Raji (cell line): Measurements from ENCODE around the gene CBLN3.

Source experiments
- POLR2A ChIP-seq: IDR thresholded peaks from 2 replicates; pipeline ENCODE4 v1.6.1; 2011; ENCODE audit warnings: low read depth, low read length, control low read depth; ENCODE audit not compliant: insufficient read depth

CBLN3 gene

DNA sequence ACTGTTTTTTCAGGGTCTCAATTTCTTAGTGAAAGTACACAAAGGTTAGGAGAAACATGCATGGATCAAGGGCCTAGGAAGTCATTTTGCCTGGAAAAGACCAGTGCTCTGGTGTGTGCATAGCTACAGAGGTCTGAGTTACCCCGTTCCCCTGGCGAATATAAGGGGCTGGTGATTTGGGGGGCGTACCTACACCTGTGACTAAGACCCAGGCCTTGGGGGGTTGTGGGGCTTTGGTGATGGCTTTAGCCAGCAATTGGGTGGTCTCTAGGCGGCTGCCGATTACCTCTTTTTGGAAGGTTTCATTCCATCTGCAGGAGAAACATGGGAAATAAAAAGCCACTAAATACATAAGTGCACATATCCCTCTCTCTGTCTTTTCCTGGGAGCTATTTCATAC lies 12.0 kb upstream of the CBLN3 start:
- no peak for TF ChIP-seq POLR2A

GRCh38 chr14:24440606-24441399 lies 11.3 kb upstream of the CBLN3 start:
- TF ChIP-seq POLR2A, result 0 out of 2 replicates have a peak, but pooled peaks have one; percentile 13

- TF ChIP-seq POLR2A, result peak; percentile 13; the same call in 1 of the 2 replicates
Measured at GRCh38 chr14:24439830-24440605, 10.6 kb upstream of the CBLN3 start.

DNA sequence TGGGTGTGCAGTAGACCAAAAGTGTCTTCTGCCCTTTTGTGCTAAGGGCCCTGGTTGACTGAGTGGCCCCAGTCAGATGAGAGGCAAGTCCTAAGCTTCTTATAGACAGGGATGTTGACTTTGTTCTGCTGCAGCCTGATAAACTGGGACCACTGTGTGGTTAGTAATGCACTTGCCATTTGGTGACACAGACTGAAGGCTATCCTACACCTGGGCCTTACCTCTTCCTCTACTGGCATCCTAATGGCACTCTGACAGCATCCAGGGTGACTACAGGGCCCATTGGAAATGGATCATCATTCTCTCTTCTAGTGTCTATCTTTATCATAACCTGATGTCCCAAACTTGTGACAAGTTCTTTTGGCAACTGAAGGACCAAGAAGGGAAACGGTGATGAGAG lies 9.8 kb upstream of the CBLN3 start:
- no peak for TF ChIP-seq POLR2A

DNA sequence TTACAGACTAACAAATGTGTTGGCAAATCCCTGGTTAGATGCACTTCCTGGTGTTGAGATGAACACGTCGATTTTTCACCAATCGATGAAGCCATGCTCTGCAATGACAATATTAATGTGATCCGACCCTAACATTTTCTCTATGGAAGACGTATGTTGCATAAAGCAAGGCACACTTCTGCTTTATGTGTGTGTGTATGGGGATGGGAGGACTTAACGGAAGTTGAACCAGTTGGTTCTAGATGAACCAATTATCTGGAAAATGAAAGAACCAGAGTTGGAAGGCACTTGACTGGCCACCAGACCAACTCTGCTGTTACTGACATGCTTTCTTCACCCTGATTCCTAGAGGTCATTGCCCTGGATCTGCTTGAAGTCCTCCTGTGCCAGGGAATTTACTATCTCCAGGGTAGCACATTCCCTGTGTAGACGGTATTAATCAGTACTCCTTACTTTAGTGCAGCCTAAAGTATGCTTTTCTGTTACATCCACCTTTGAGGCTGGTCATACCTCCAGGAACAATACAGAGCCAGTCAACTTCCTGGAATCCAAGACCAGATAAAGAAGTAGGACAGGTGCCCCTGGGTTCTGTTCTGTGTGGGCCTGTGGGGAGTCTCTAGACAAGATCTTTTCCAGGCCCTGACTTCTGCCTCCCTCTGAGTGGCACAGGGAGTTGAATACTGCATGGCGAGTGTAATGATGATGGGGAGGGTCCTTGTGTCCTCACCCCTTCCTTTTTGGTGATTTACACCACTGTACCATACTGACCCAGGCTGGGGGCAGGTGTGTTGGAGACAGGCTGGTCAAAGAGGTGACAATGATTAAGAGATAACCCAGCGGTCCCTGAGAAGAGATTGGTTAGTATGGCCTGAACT lies 9.0 kb upstream of the CBLN3 start:
- 0 out of 2 replicates have a peak, but pooled peaks have one; percentile 8 for TF ChIP-seq POLR2A

GRCh38 chr14:24437736-24438067 lies 8.2 kb upstream of the CBLN3 start:
- no peak for TF ChIP-seq POLR2A

DNA sequence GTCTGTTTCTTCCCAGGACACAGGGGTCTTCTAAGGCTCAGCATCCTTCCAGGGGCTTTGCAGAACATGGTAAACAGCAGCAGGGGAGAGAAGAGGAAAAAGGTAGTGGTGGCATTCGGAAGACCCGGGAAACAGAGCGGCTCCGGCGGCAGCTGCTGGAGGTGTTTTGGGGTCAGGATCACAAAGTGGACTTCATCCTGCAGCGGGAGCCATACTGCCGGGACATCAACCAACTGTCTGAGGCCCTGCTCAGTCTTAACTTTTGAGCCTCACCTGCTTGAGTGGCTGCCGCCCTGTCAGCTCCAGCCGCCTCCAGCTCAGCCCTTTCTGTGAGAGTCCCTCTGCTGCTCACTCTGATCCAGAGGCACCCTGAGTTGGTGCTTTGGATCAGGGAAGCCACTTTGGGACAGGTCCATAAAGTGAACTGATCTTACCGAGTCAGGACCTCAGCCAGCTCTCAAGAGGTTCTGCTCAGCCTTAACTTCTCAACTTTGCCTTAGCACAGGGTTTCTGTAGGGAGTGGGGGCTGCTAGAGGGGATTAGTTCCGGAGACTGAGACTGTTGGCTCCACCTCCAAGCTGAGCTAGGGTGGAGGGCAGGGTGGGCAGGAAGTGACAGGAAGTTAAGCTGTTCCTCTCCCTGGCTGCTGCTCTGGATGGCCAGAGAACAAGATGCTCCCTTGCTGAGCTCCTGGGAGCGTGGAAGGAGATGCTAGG lies 7.7 kb upstream of the CBLN3 start:
- TF ChIP-seq POLR2A, result no peak

DNA sequence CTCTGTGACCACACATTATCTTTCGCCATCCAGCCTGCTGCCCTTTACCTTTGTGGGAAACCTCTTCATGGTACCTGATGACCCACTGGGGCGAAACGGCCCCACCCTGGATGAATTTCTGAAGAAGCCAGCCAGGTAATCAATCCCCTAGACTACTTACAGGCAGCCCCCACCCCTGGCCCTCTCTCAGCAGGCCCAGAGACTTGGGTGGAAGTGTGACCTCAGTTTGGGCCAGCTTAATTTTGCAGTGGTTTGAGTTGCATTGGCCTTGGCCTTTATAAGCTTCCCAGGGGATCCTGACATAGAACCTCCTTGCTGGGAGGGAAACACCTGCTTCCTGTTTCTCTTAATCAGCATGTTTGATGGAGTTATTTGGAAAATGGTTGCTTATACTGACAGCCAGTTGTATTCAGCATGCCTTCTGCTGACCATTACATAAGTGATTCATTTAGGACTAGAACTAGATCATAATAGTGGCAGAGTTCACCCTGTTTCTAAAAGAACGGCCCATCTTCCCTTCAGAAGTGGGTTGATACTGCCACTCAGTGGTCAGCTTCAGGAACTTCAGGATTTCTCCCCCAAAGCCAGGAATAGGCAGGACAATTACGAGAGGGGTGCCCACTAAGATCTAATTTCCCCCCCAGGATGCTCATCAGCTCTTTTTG lies 7.0 kb upstream of the CBLN3 start:
- no peak; the same call in 1 of the 2 replicates for TF ChIP-seq POLR2A

- TF ChIP-seq POLR2A, result no peak
Measured at GRCh38 chr14:24435998-24436354, 6.5 kb upstream of the CBLN3 start.

GRCh38 chr14:24435192-24435810 lies 5.8 kb upstream of the CBLN3 start:
- TF ChIP-seq POLR2A, result no peak

GRCh38 chr14:24434676-24435075 lies 5.2 kb upstream of the CBLN3 start:
- TF ChIP-seq POLR2A, result no peak

DNA sequence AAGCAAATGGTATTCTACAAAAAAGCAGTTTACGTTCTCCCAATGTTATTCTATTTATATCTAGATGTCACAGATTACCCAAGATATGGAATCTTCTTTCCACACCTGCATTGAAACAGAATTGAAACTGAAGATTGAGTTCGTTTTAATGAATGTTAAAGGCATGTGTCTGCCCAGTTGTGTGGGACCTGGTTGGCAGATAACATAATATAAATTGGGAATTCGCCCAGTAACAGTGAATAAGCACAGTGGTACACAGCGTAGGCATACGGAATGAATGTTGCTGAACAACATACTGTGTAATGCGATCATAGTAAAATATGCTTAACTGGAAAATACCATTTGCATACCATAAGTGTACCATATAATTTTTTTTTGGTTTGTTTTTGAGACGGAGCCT lies 4.6 kb upstream of the CBLN3 start:
- TF ChIP-seq POLR2A, result no peak

- no peak for TF ChIP-seq POLR2A
Measured at GRCh38 chr14:24432259-24433131, 3.0 kb upstream of the CBLN3 start.
